A549 treated with Mapracorat at 1 μM for 4 hours (cell line): ENCODE measurements around the gene CAPG. TPM values are rescaled to one million over a fixed set of nuclear protein-coding genes. Genes with fewer than 3 reads are reported as not detected.

Experiments used
- total RNA-seq: library from RNA; stranded (reverse); fragments of 200-300 nt; extraction: Qiagen RNA extraction; gene quantifications from 5 replicates; pipeline ENCODE4 v1.2.3, GENCODE V29; 2022

CAPG gene
- 90.1 to 120 TPM (median 107 TPM) in 5 replicates for total RNA-seq

GRCh38 chr2:85409845-85410583, at the start of gene CAPG:
CAPG (minus strand) TSS chr2:85410366; CDS start chr2:85402145, 8,221 bp downstream.

GRCh38 chr2:85418132-85419008, 8.2 kb upstream of the CAPG start, which contains the start of gene SH2D6:
SH2D6 (plus strand) TSS chr2:85418714; CDS start chr2:85429466, 10,752 bp downstream.

GRCh38 chr2:85354286-85355072, 55.7 kb downstream of the CAPG start, which contains the start of the genes ELMOD3 and RETSAT:
ELMOD3 (plus strand) TSS chr2:85354769; CDS start chr2:85357199, 2,430 bp downstream.
RETSAT (minus strand) TSS chr2:85354528; CDS start chr2:85354507, 21 bp downstream.

Other genes starting within 250 kb of the CAPG start
- gene TGOLN2, start 82.4 kb downstream of the CAPG start, total RNA-seq: 84.0 to 106 TPM (median 100 TPM) in 5 replicates
- 51.9 to 58.7 TPM (median 54.9 TPM) in 5 replicates for gene RETSAT, start 55.8 kb downstream of the CAPG start, total RNA-seq
- gene ELMOD3, start 55.6 kb downstream of the CAPG start, total RNA-seq: 9.8 to 12.7 TPM (median 11.2 TPM) in 5 replicates
- gene SH2D6, start 8.3 kb upstream of the CAPG start, total RNA-seq: 0.56 to 1.8 TPM (median 0.92 TPM) in 5 replicates
- gene MAT2A, start 128.8 kb upstream of the CAPG start, total RNA-seq: 536 to 569 TPM (median 559 TPM) in 5 replicates
- gene GGCX, start 151.1 kb upstream of the CAPG start, total RNA-seq: 34.5 to 45.3 TPM (median 44.6 TPM) in 5 replicates
- 15.7 to 19.5 TPM (median 18.1 TPM) in 5 replicates for gene VAMP8, start 167.2 kb upstream of the CAPG start, total RNA-seq
- gene VAMP5, start 174.1 kb upstream of the CAPG start, total RNA-seq: 0.22 TPM in 1 of 5 replicates, not detected in the others
- 186 to 196 TPM (median 192 TPM) in 5 replicates for gene RNF181, start 185.4 kb upstream of the CAPG start, total RNA-seq
- gene TMEM150A, start 192.3 kb upstream of the CAPG start, total RNA-seq: 11.9 to 16.0 TPM (median 15.1 TPM) in 5 replicates
- 21.8 to 28.5 TPM (median 26.7 TPM) in 5 replicates for gene C2orf68, start 201.7 kb upstream of the CAPG start, total RNA-seq
- gene USP39, start 205.8 kb upstream of the CAPG start, total RNA-seq: 69.7 to 72.2 TPM (median 70.4 TPM) in 5 replicates